GM19193 (cell line): ENCODE measurements around the gene MFSD1.
A peak's percentile ranks its signal among the peaks of the same experiment; 100 is the strongest.

Experiments used
- POLR2A ChIP-seq: IDR thresholded peaks from 4 replicates; pipeline ENCODE4 v1.6.1; 2011; ENCODE audit not compliant: insufficient read depth, insufficient read length; ENCODE audit errors: extremely low read depth

The MFSD1 gene, protein sequence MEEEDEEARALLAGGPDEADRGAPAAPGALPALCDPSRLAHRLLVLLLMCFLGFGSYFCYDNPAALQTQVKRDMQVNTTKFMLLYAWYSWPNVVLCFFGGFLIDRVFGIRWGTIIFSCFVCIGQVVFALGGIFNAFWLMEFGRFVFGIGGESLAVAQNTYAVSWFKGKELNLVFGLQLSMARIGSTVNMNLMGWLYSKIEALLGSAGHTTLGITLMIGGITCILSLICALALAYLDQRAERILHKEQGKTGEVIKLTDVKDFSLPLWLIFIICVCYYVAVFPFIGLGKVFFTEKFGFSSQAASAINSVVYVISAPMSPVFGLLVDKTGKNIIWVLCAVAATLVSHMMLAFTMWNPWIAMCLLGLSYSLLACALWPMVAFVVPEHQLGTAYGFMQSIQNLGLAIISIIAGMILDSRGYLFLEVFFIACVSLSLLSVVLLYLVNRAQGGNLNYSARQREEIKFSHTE

DNA sequence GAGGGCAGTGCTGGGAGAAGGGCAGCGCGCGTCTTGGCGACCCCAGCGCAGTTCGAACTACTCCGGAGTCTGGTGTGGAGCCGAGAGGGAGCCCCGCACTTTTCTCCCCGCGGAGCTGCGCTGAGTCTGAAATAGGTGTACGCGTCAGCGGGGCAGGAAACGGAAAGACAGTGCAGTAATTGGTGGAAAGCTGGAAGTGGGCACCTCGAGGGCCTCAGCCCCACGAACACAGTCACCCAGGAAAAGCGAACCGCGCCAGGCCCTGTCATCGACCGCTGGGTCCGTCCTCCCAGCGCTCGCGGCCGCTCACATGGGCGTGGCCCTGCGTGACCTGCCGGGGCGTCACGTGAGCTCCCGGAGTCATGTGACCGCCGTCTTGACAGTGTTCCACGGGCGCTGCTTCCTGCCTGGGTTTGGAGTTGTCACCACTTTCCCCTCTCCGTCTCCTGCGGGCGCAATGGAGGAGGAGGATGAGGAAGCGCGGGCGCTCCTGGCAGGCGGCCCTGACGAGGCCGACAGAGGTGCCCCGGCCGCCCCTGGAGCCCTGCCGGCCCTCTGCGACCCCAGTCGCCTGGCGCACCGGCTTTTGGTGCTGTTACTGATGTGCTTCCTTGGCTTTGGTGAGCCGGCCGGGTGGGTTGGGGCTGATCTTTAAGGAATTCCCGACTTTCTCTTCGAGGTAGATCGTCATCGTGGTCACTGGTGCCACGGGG is at the start of gene MFSD1:
Gene MFSD1, plus strand, starts transcription at position 359 of the 713 bp plus-strand sequence. Its CDS starts 99 bp downstream, at position 458.
- peak; percentile 83 for TF ChIP-seq POLR2A

DNA sequence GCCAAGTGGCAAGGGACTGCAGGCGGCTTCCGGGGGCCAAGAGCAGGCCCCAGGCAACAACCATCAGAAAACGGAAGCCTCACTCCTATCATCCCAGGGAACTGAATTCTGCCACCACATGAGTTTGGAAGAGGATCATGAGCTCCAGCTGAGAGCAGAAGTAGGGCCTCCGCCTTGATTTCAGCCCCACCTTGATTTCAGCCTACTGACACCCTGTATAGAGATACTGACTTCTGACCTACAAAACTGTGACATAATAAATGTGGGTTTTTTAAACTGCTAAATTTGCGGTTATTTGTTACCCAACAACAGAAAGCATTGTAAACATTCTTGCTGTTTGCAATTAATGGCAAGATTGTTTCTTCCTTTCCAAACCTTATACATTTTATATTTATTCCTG is 48.0 kb upstream of the MFSD1 start:
- no peak for TF ChIP-seq POLR2A

DNA sequence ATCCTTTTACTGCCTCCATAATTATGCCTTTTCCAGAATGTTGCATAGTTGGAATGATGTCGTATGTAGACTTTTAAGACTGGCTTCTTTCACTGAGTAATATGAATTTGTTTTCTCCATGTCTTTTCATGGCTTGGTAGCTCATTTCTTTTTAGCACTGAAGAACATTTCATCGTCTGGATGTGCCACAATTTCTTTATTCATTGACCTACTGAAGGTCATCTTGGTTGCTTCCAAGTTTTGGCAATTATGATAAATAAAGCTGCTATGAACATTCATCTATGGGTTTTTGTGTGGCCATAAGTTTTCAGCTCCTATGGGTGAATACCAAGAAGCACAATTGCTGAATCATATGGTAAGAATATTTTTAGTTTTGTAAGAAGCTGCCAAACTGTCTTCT is 46.4 kb upstream of the MFSD1 start:
- TF ChIP-seq POLR2A: no peak

DNA sequence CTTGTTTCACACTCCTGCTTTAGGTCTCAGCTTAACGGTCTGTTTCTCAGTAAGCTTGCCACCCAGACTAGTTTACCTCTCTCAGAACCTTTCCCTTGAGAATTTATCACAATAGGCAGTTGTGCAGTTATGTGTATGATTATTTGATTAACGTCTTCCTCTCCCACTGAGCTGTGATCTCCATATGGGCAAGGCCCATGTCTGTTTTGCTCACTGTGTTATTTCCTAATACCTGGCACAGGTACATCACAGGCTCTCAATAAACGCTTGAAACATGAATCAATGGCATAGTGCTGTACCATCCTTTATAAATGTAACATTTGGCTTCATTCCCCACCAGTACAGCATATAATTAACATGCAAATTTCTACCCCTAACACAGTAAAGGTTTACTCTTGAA is 40.5 kb upstream of the MFSD1 start:
- no peak for TF ChIP-seq POLR2A

DNA sequence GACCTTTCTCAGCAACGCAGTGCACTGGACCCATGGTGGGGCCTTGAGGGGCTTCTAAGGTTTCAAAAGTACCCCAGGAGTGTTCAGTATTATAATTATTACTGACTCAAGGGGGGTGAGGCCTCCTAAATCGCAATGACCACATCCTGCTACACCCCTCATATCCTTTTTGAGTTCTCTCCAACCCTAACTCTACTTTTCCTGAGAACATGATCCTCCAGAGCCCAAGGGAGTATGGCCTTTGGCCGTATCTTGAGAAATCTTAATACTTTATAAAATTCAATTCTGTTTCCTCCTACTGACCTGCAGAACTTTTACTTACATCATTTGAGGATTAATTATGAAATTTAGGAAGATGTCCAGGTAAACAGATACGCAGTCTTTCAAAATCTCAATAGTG is 39.2 kb upstream of the MFSD1 start:
- TF ChIP-seq POLR2A: no peak

DNA sequence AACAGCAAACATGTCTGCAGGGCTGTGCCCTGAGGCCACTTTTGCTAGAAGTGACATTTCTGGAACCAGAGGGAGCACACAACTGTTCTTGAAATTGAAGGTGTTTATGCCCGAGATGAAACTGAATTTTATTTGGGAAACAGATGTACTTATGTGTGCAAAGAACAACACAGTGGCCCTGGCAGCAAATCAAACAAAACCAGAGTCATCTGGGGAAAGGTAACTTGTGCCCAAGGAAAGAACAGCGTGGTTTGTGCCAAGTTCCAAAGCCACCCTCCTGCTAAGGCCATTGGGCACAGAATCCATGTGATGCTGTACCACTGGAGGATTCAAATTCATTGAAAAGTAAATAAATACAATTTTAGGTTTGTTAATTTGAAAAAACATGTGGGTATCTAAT is 38.4 kb upstream of the MFSD1 start:
- TF ChIP-seq POLR2A: no peak

DNA sequence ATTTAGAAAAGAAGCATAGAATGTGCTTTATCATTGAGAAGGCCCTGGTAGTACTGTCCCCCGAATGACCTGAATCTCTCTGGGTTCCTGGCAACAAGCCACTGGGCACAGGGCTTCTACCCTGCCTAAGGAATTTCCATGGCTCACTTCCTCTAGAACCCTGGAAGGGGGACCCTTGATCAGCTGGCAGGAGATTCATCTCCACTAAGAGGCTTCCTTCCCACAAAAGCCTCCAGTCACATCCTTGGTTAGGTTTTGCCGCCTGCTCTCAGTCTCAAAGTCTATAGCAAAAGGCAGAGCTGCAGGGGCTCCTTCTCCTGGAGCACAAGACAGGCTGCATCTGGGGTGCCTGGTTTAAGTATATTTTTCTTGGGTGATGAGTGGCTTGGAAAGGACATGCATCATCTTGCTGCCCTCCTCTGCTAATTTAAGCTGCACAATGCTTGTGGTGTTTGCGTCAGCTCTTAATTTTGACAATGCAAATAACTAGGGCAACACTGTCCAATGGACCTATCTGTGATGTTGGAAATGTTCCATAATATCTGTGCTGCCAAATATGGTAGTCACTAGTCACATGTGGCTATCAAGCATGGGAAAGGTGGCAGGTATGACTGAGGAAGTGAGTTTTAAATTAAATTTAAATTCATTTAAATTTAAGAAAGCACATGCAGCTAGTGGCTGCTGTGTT is 36.2 kb upstream of the MFSD1 start:
- no peak for TF ChIP-seq POLR2A

DNA sequence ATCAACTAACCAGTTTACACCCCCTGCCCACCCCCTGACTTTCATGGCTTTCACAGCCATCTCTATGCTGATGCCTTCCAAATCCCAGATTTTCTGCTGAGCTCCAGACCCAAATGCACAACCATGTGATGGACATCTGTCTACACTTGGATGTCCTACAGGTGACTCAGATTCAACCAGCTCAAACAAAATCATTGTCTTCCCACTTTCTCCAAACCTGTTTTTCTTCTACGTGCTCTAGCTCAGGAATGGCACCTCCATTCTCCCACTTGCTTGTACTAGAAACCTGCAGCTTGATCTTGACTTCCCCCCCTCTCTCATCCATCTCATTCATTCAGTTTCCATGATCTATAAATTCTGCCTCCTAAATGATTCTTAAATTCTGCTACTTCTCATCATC is 35.5 kb upstream of the MFSD1 start:
- no peak for TF ChIP-seq POLR2A

DNA sequence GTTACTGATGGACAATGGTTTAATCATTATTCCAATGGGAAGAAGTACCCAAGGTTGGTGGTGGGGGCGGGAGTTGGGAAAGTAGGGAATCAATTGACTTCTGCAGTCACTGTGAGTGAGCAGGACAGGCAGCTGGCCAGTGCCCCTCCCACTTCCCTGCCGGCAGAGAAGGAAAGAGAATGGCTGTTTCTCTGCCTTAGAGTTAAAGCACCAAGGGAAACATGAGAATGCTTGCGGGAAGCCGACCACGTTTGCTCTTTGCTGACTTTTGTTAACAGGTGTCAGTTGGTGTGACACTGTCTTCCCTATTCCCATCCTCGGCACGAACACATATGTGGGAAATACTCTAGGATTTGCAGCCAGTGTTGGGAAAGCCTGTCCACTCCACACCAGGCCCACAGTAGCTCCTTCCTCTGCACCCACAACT is 33.5 kb upstream of the MFSD1 start:
- no peak for TF ChIP-seq POLR2A

DNA sequence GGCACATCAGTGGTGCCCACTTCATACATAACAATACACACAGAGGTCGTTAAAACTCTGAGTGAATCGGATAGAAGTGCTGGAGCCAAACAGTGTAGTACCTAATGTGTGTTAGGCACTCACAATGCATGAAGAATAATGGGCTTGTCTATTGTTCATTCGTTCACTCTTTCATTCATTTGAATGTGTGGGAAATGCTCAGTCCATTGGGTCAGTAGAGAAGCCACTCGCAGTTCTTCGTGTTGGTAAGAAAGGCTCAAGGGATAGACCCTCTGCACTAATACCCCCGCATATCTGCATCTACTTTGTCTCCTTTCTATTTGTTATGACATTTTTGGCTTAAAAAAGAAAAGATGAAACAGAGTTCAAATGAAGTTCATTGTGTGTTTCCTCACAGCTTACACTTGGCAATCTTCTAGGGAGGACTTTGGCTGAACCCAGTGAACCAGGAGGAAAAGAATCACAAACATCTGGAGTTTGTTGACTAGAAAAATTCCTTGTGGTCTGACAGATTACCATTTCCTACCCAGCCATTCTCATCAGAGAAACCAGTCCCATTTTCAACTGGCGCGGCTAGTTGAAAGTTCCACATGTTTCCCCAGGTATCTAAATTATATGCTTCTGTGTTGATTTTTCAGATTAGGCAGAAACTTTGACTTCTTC is 32.8 kb upstream of the MFSD1 start:
- TF ChIP-seq POLR2A: no peak

DNA sequence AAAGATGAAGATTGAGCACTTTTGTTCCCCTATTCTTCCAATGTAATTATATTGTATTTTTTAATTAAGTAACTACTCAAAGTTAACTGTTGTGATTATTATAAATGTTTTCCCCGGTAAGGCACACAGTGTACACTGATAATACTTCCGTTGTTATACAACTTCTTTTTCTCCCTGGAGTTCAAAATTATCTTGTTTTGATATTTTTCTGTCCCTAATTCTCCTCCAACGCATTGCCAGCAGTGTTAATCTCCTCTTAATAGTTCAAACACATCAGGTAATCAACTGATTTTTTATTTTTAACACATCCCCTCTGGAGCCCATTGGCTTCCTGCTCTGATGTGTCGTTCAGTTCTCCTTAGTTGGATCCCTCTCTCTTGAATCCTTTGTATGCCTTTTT is 32.3 kb upstream of the MFSD1 start:
- no peak for TF ChIP-seq POLR2A

DNA sequence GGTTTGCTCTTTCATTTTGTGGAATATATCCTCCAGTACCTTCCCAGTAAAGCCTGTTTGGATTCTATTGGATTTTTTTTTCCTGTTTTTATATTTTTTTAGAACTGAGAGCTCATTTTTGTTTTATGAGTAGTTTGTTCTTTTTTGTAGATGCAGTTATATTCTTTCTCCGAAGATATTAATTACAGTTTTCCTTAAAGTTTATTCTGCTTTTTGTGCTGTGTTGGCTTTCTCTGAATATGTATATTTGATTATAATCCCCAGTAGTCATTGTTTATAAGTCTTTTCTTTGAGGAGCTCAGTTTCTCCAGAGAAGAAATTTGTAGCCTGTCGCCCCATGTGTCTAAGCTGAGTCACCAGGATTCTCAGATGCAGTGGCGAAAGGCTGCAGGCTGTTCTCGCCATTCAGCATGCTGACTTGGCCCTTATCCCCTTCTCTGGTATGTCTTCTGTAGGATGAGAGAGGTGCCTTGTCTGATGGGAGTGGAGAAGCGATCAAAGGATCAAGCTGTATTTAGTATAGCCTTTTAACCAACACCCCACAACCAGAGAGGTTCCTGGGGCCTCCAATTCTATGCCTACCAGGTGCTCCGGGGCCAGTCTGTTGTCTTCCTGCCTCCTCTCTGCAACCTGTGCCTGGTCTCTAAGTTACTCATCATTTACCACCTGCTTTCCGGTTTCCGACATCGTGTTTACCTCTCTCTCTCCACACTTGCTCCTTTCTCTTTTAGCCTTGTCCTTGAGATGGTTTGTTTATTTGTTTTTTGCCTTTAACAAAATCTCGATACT is 31.7 kb upstream of the MFSD1 start:
- no peak for TF ChIP-seq POLR2A

DNA sequence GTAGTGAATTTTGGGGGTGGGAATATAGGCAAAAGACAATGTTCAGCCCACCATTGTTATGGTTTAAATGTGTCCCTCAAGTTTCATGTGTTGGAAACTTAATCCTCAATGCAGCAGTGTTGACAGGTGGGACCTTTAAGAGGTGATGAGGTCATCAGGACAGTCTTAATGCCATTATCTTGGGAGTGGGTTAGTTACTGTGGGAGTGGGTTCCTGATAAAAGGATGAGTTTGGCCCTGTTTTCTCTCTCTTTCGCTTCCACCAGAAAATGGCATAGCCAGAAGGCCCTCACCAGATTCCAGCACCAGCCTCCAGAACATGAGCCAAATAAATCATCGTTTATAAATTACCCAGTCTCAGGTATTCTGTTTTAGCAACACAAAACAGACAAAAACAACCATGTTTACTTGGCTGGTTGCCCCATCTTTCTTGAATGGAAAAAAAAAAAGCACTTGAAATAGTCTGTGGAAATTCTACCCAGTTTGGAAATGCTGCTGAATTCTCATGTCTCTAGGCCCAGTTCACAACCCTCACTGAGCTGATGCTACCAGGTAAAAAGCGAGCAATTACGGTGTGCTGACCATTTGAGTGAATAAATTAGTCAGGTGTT is 31.0 kb upstream of the MFSD1 start:
- TF ChIP-seq POLR2A: no peak

DNA sequence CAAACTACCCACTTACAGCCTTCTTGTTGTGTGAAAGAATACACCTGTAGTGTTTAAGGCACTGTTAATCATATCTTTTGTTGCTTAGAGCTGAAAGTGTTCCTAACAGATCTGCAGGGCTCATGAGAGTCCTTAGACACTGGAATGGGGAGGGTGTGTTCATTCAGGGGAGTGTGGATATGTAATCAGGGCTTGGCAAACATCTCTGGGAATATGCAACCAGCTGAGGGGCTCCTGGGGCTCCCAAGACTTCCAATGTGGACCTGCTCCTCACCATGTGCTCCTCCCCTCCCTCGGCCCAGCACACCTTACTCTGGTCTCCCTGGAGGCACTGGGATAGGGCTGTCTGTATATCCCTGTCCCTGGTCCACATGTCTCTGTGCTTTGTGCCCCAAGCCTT is 30.3 kb upstream of the MFSD1 start:
- TF ChIP-seq POLR2A: no peak

DNA sequence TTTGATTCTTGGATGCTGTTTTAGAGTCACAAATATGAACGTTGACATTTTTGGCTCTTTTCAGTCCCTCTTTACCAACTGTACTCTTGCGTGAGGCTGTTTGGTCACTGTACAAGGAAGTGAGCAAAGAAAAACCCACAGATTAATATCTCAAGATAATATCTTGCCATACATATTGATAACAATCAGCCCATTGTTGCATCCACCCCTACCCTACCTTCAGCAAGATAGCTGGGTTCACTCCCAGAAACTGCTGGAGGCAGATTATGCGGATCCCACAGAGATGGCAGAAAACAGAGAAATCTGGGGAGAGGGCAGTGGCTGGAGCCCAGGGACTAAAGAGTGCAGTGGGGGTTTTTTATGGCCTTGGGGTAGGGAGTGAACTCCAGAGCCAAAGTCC is 29.9 kb upstream of the MFSD1 start:
- no peak for TF ChIP-seq POLR2A

DNA sequence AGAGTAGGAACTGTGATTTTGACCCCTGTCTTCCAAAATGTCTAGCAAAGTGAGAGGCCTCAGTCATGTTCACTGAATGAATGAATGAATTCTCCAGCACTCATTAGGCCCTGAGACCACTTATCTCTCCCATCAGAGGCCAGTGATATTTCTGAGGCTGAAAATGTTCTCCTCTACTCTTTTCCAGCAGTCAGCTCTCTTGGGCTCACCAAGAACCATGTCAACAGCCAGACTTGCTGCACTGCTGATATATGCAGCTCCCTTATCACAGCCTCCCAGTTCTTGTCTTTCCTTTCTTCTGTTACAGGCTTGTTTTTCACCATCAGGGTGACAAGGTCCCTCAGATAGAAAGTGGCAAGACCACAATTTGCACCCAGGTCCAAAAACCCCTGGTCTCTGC is 28.7 kb upstream of the MFSD1 start:
- TF ChIP-seq POLR2A: no peak
